ENCODE data around the gene ZNF469. TPM values are rescaled to one million over a fixed set of nuclear protein-coding genes. Genes with fewer than 3 reads are reported as not detected.

ZNF469 gene
- total RNA-seq, result 1 to 10 TPM; 1.1 to 1.2 TPM

GRCh38 chr16:88382491-88383400 is at the start of gene ZNF469:
Gene ZNF469 (plus strand): TSS chr16:88382959. CDS start chr16:88427471, 44,512 bp downstream.
- no peak within 1 kb of the TSS for H3K4me3 Mint-ChIP-seq
- ATAC-seq (ENCODE audit: low read depth) (no peak), DNase-seq (no peak)
- no peaks in the 10 kb centered on the region for H3K36me3 Mint-ChIP-seq
- no peaks in the 10 kb centered on the region for H3K4me1 Mint-ChIP-seq
- no peaks in the 10 kb centered on the region for H3K9me3 Mint-ChIP-seq
- H3K27me3 Mint-ChIP-seq, result peaks cover 31% of the 10 kb centered on the region
- POLR2A ChIA-PET, result no interaction called here
- H3K27ac Mint-ChIP-seq, result no peak within 1 kb of the TSS

- POLR2A ChIA-PET, result no interaction called here
- ATAC-seq (ENCODE audit: low read depth), result no peak
- no peaks in the 10 kb centered on the region for H3K36me3 Mint-ChIP-seq
- H3K27me3 Mint-ChIP-seq, result peaks cover 4% of the 10 kb centered on the region
- DNase-seq, result no peak
- H3K27ac Mint-ChIP-seq, result no peak overlapping the region
- H3K4me1 Mint-ChIP-seq, result peaks cover 1% of the 10 kb centered on the region
- H3K9me3 Mint-ChIP-seq, result peaks cover 12% of the 10 kb centered on the region
- H3K4me3 Mint-ChIP-seq, result no peak overlapping the region
Measured at GRCh38 chr16:88333848-88334777, 48.6 kb upstream of the ZNF469 start.

GRCh38 chr16:88334778-88335720 is 47.7 kb upstream of the ZNF469 start:
- DNase-seq (no peak), ATAC-seq (ENCODE audit: low read depth) (no peak)
- Mint-ChIP-seq H3K9me3 (peaks cover 12% of the 10 kb centered on the region), H3K27ac (no peak overlapping the region), H3K27me3 (peaks cover 4% of the 10 kb centered on the region), H3K36me3 (no peaks in the 10 kb centered on the region), H3K4me1 (peaks cover 1% of the 10 kb centered on the region), H3K4me3 (no peak overlapping the region)
- POLR2A ChIA-PET, result no interaction called here

GRCh38 chr16:88337021-88337420 is 45.7 kb upstream of the ZNF469 start:
- H3K4me3 Mint-ChIP-seq, result no peak overlapping the region
- H3K27me3 Mint-ChIP-seq, result peaks cover 4% of the 10 kb centered on the region
- peaks cover 12% of the 10 kb centered on the region for H3K9me3 Mint-ChIP-seq
- H3K27ac Mint-ChIP-seq, result no peak overlapping the region
- POLR2A ChIA-PET, result no interaction called here
- peaks cover 1% of the 10 kb centered on the region for H3K4me1 Mint-ChIP-seq
- DNase-seq (no peak), ATAC-seq (ENCODE audit: low read depth) (no peak)
- no peaks in the 10 kb centered on the region for H3K36me3 Mint-ChIP-seq

GRCh38 chr16:88337538-88337937 is 45.2 kb upstream of the ZNF469 start:
- peaks cover 1% of the 10 kb centered on the region for H3K4me1 Mint-ChIP-seq
- peaks cover 4% of the 10 kb centered on the region for H3K27me3 Mint-ChIP-seq
- POLR2A ChIA-PET, result no interaction called here
- H3K9me3 Mint-ChIP-seq, result peaks cover 12% of the 10 kb centered on the region
- H3K4me3 Mint-ChIP-seq, result no peak overlapping the region
- no peak for ATAC-seq (ENCODE audit: low read depth)
- H3K27ac Mint-ChIP-seq, result no peak overlapping the region
- H3K36me3 Mint-ChIP-seq, result no peaks in the 10 kb centered on the region
- DNase-seq, result no peak

GRCh38 chr16:88338111-88338510 is 44.6 kb upstream of the ZNF469 start:
- DNase-seq (no peak), ATAC-seq (ENCODE audit: low read depth) (no peak)
- Mint-ChIP-seq H3K36me3 (no peaks in the 10 kb centered on the region), H3K4me1 (peaks cover 1% of the 10 kb centered on the region), H3K27me3 (peaks cover 4% of the 10 kb centered on the region), H3K27ac (no peak overlapping the region), H3K4me3 (no peak overlapping the region), H3K9me3 (peaks cover 12% of the 10 kb centered on the region)
- POLR2A ChIA-PET, result no interaction called here

- ATAC-seq (ENCODE audit: low read depth), result no peak
Measured at GRCh38 chr16:88338896-88339295, 43.9 kb upstream of the ZNF469 start.

GRCh38 chr16:88339930-88340754 is 42.6 kb upstream of the ZNF469 start:
- no peak for ATAC-seq (ENCODE audit: low read depth)
- Mint-ChIP-seq H3K27ac (no peak overlapping the region), H3K36me3 (no peaks in the 10 kb centered on the region), H3K9me3 (peaks cover 10% of the 10 kb centered on the region), H3K4me3 (no peak overlapping the region), H3K27me3 (peaks cover 2% of the 10 kb centered on the region), H3K4me1 (no peaks in the 10 kb centered on the region)
- POLR2A ChIA-PET, result no interaction called here
- no peak for DNase-seq

More at GRCh38 chr16:88338896-88339295, 43.9 kb upstream of the ZNF469 start:
- Mint-ChIP-seq H3K4me3 (no peak overlapping the region), H3K27me3 (peaks cover 2% of the 10 kb centered on the region), H3K4me1 (no peaks in the 10 kb centered on the region), H3K9me3 (peaks cover 10% of the 10 kb centered on the region), H3K36me3 (no peaks in the 10 kb centered on the region), H3K27ac (no peak overlapping the region)
- POLR2A ChIA-PET, result no interaction called here
- DNase-seq, result no peak

GRCh38 chr16:88340755-88341150 is 42.0 kb upstream of the ZNF469 start:
- no peak overlapping the region for H3K27ac Mint-ChIP-seq
- POLR2A ChIA-PET, result no interaction called here
- H3K36me3 Mint-ChIP-seq, result no peaks in the 10 kb centered on the region
- H3K9me3 Mint-ChIP-seq, result peaks cover 10% of the 10 kb centered on the region
- DNase-seq, result no peak
- no peaks in the 10 kb centered on the region for H3K4me1 Mint-ChIP-seq
- H3K27me3 Mint-ChIP-seq, result peaks cover 2% of the 10 kb centered on the region
- H3K4me3 Mint-ChIP-seq, result no peak overlapping the region
- no peak for ATAC-seq (ENCODE audit: low read depth)

- H3K27ac Mint-ChIP-seq, result no peak overlapping the region
- ATAC-seq (ENCODE audit: low read depth) (no peak), DNase-seq (no peak)
- H3K9me3 Mint-ChIP-seq, result peaks cover 3% of the 10 kb centered on the region
- no peaks in the 10 kb centered on the region for H3K36me3 Mint-ChIP-seq
- POLR2A ChIA-PET, result no interaction called here
- H3K4me3 Mint-ChIP-seq, result no peak overlapping the region
- H3K27me3 Mint-ChIP-seq, result peaks cover 2% of the 10 kb centered on the region
- H3K4me1 Mint-ChIP-seq, result no peaks in the 10 kb centered on the region
Measured at GRCh38 chr16:88341551-88342290, 41.0 kb upstream of the ZNF469 start.

- H3K4me3 Mint-ChIP-seq, result no peak overlapping the region
- H3K4me1 Mint-ChIP-seq, result no peaks in the 10 kb centered on the region
- no peaks in the 10 kb centered on the region for H3K36me3 Mint-ChIP-seq
- no peak overlapping the region for H3K27ac Mint-ChIP-seq
- POLR2A ChIA-PET, result no interaction called here
- no peaks in the 10 kb centered on the region for H3K9me3 Mint-ChIP-seq
- no peak for DNase-seq
- H3K27me3 Mint-ChIP-seq, result no peaks in the 10 kb centered on the region
- no peak for ATAC-seq (ENCODE audit: low read depth)
Measured at GRCh38 chr16:88342491-88342890, 40.3 kb upstream of the ZNF469 start.

Measured in activated naive CD8-positive, alpha-beta T cell treated with anti-CD3 and anti-CD28 coated beads, Interleukin-2, amount 10 ng/mL, durations not matched to agents 7 days and 5 days (primary cell).